GM13976 (cell line): ENCODE measurements around the gene DLL1.

Experiments used
- DNase-seq: peaks from one replicate; pipeline ENCODE4 v3.0.0; 2012; ENCODE audit warnings: low spot score
- CTCF ChIP-seq: IDR thresholded peaks from 2 replicates; pipeline ENCODE4 v1.5.1; 2012; ENCODE audit warnings: borderline replicate concordance, mild to moderate bottlenecking; ENCODE audit not compliant: insufficient read depth; ENCODE audit errors: extremely low read depth, missing control alignments, control extremely low read depth
- in situ Hi-C: fragments of 300-500 bp; cut with MboI; formaldehyde crosslinking; loops from one replicate; pipeline ENCODE4 v1.12.0; 2022; ENCODE audit warnings: low sequenced_read_pairs, mixed read lengths, inconsistent platforms; ENCODE audit not compliant: unreplicated experiment

Gene DLL1

GRCh38 chr6:170287371-170287876, 3.5 kb downstream of the DLL1 start:
- in situ Hi-C loops = no loop called here
- TF ChIP-seq CTCF = no peak
- no peak for DNase-seq

- TF ChIP-seq CTCF = no peak
- no peak for DNase-seq
- in situ Hi-C loops = no loop called here
These were observed 4.0 kb downstream of the DLL1 start for GRCh38 chr6:170286934-170287265.

GRCh38 chr6:170286246-170286933, 4.5 kb downstream of the DLL1 start:
- no peak for TF ChIP-seq CTCF
- no peak for DNase-seq
- in situ Hi-C loops = no loop called here

- in situ Hi-C loops = no loop called here
- TF ChIP-seq CTCF = no peak
- DNase-seq = no peak
These were observed 5.4 kb downstream of the DLL1 start for GRCh38 chr6:170285482-170285881.

GRCh38 chr6:170284866-170285469, 5.9 kb downstream of the DLL1 start:
- no peak for DNase-seq
- in situ Hi-C loops = no loop called here
- TF ChIP-seq CTCF = no peak

- in situ Hi-C loops = no loop called here
- no peak for DNase-seq
- TF ChIP-seq CTCF = no peak
These were observed 6.6 kb downstream of the DLL1 start for GRCh38 chr6:170284126-170284773.
